ENCODE measurements around the gene GNPAT.

GNPAT gene

DNA sequence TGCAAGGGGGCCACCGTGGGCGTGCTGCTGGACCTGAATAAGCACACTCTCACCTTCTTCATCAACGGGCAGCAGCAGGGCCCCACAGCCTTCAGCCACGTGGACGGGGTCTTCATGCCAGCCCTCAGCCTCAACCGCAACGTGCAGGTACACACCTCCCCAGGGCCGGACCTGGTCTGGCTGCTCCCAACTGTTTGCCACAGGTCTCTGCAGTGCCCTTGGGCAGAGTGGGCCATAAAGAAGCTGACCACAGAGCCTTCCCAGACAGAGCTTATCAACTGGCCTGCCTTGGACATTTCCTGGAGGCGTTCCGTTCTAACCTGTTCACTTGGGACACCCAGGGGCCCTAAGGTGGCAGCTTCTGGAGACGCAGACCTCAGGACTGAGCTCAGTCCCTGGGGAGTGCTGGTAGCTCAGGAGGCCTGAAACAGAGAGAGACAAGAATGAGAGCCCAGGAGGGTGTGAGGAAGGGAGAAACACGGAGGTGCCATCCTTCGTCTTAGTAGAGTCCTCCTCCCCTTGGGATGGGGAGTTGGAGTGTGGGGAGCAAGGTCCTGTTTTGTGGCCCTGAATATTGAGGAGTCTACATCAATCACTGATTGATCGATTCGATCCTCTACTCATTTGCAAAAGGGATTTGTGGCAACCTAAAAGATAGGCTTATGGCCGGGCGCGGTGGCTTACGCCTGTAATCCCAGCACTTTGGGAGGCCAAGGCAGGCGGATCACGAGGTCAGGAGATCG is 27.0 kb upstream of the GNPAT start:
- no peak overlapping the region for H3K4me3 ChIP-seq (ENCODE audit: low read depth, low read length)
- no peak for TF ChIP-seq CTCF (IDR thresholded peaks at IDR 0.05; ENCODE audit: low read depth, low read length, missing control alignments)
- DNase-seq (ENCODE audit: low read depth): no peak

GRCh38 chr1:231214918-231215680 is 25.9 kb upstream of the GNPAT start:
- DNase-seq (ENCODE audit: low read depth): no peak
- peak overlapping the region; percentile 27 for H3K4me3 ChIP-seq (ENCODE audit: low read depth, low read length)
- no peak for TF ChIP-seq CTCF (IDR thresholded peaks at IDR 0.05; ENCODE audit: low read depth, low read length, missing control alignments)

- TF ChIP-seq CTCF (IDR thresholded peaks at IDR 0.05; ENCODE audit: low read depth, low read length, missing control alignments): no peak
- no peak for DNase-seq (ENCODE audit: low read depth)
- H3K4me3 ChIP-seq (ENCODE audit: low read depth, low read length): peak overlapping the region; percentile 27
These were observed 25.2 kb upstream of the GNPAT start for GRCh38 chr1:231215681-231216385.

- no peak for DNase-seq (ENCODE audit: low read depth)
- TF ChIP-seq CTCF (IDR thresholded peaks at IDR 0.05; ENCODE audit: low read depth, low read length, missing control alignments): no peak
- H3K4me3 ChIP-seq (ENCODE audit: low read depth, low read length): no peak overlapping the region
These were observed 24.5 kb upstream of the GNPAT start for GRCh38 chr1:231216498-231216897.

GRCh38 chr1:231217056-231217455 is 24.0 kb upstream of the GNPAT start:
- TF ChIP-seq CTCF (IDR thresholded peaks at IDR 0.05; ENCODE audit: low read depth, low read length, missing control alignments): no peak
- no peak for DNase-seq (ENCODE audit: low read depth)
- H3K4me3 ChIP-seq (ENCODE audit: low read depth, low read length): no peak overlapping the region

- DNase-seq (ENCODE audit: low read depth): no peak
- TF ChIP-seq CTCF (IDR thresholded peaks at IDR 0.05; ENCODE audit: low read depth, low read length, missing control alignments): no peak
- H3K4me3 ChIP-seq (ENCODE audit: low read depth, low read length): no peak overlapping the region
These were observed 22.9 kb upstream of the GNPAT start for GRCh38 chr1:231218078-231218477.
